A673 (cell line): ENCODE results near the gene GALNT13.

Experiments
- CTCF ChIP-seq: fragments of 300-800, 200-600 bp; sonication (generic); conservative IDR thresholded peaks from 2 replicates; pipeline ENCODE4 v1.5.1; 2017; ENCODE audit warnings: low read depth, mild to moderate bottlenecking, antibody characterized with exemption, low read length, moderate library complexity, mixed read lengths
- EZH2 ChIP-seq: fragments of 200-600 bp; sonication (generic); IDR thresholded peaks from 2 replicates; pipeline ENCODE4 v1.6.1; 2017; ENCODE audit warnings: borderline replicate concordance, low read depth, mild to moderate bottlenecking, mixed read lengths, antibody characterized with exemption, low read length; ENCODE audit not compliant: poor library complexity, severe bottlenecking

DNA sequence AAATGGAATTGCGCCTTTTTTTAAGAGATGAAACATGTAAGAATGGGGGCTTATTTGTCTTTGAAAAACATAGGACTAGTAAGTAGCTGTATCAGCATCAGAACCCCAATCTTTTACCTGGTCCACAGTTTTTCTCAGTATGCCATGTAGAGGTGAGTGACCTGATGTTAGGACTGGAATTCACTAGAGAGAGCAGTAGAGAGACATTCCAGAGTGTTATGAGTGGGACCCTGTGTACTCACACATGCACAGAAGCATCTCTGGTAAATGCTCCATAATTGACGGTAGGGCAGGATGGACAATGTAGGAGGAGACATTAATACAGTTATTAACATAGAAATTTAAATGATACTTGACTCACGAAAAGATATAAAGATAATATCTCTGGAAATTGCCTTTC, 1.4 kb upstream of the GALNT13 start:
- 0 out of 2 replicates have a peak, but pooled peaks have one; percentile 18 for TF ChIP-seq CTCF
- TF ChIP-seq EZH2: no peak
